Measurements from ENCODE around the gene CRMP1.

DNA sequence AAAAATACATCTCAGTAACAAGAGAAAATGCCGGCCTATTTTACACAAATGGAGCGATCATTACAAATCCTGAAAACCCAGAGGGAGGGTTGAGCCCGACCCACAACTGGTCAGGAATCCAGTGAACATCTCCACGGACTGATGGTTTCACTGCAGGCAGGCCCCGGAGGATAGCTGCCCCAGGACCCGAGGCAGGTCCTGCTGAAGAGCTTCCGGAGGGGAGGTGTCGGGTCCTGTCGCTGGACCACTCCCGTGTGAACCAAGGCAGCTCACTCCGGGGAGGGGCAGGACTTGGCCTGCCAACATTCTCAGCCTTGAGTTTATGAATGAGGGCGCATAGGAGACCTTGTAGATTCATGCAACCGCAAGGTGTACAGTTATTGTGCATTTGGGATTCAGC lies 4.8 kb upstream of the CRMP1 start:
- TF ChIP-seq CTCF (conservative IDR thresholded peaks at IDR 0.05) (no peak), EZH2 (IDR thresholded peaks at IDR 0.05; ENCODE audit: low read depth) (no peak)

All from PC-9 (cell line).